ENCODE data around the gene DDB1. TPM values are rescaled to one million over a fixed set of nuclear protein-coding genes. Genes with fewer than 3 reads are reported as not detected.
A peak's percentile ranks its signal among the peaks of the same experiment; 100 is the strongest.

The DDB1 gene
- total RNA-seq, 1 donor from 2014 or later, result 188 TPM

GRCh38 chr11:61328351-61328750 lies 4.6 kb downstream of the DDB1 start:
- Mint-ChIP-seq H3K36me3 (ENCODE audit: low read depth) (peaks cover 35% of the 10 kb centered on the region), H3K4me3 (ENCODE audit: unreplicated experiment) (no peak overlapping the region), H3K27ac (ENCODE audit: unreplicated experiment) (peak overlapping the region; percentile 60), H3K9me3 (ENCODE audit: low read depth) (no peaks in the 10 kb centered on the region), H3K4me1 (ENCODE audit: low read depth) (peaks cover 60% of the 10 kb centered on the region), H3K27me3 (ENCODE audit: low read depth) (no peaks in the 10 kb centered on the region)
- no peak for TF ChIP-seq CTCF (IDR thresholded peaks at IDR 0.05)
- no peak for DNase-seq (ENCODE audit: low spot score)

DNA sequence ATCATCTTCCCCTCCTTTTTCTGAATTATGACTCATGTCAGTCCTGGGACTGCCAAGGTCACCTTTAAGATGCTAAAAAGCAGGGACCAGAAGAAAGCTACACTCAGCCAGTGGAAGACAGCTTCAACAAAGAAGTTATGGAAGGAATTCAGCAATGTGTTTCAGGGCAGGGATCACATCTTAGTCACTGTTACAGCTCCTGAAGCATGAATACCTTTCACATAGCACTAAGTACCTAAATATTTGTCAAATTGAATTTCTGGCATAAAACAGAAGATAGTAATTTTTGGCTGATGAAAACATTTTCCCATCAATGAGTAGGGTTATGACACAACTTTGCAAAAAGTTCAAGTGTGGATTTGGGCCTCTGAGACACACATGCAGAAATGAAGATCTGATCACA lies 5.2 kb downstream of the DDB1 start:
- Mint-ChIP-seq H3K27ac (ENCODE audit: unreplicated experiment) (peak overlapping the region; percentile 60), H3K27me3 (ENCODE audit: low read depth) (no peaks in the 10 kb centered on the region), H3K4me3 (ENCODE audit: unreplicated experiment) (no peak overlapping the region), H3K9me3 (ENCODE audit: low read depth) (no peaks in the 10 kb centered on the region), H3K4me1 (ENCODE audit: low read depth) (peaks cover 58% of the 10 kb centered on the region), H3K36me3 (ENCODE audit: low read depth) (peaks cover 39% of the 10 kb centered on the region)
- no peak for TF ChIP-seq CTCF (IDR thresholded peaks at IDR 0.05)
- DNase-seq (ENCODE audit: low spot score), result no peak

- no peak for DNase-seq (ENCODE audit: low spot score)
- no peak for TF ChIP-seq CTCF (IDR thresholded peaks at IDR 0.05)
- H3K4me3 Mint-ChIP-seq (ENCODE audit: unreplicated experiment), result no peak overlapping the region
- no peaks in the 10 kb centered on the region for H3K9me3 Mint-ChIP-seq (ENCODE audit: low read depth)
- H3K36me3 Mint-ChIP-seq (ENCODE audit: low read depth), result peaks cover 48% of the 10 kb centered on the region
- no peaks in the 10 kb centered on the region for H3K27me3 Mint-ChIP-seq (ENCODE audit: low read depth)
- peak overlapping the region; percentile 70 for H3K27ac Mint-ChIP-seq (ENCODE audit: unreplicated experiment)
- H3K4me1 Mint-ChIP-seq (ENCODE audit: low read depth), result peaks cover 42% of the 10 kb centered on the region
These were observed 7.1 kb downstream of the DDB1 start for GRCh38 chr11:61325649-61326414.

- no peaks in the 10 kb centered on the region for H3K27me3 Mint-ChIP-seq (ENCODE audit: low read depth)
- H3K27ac Mint-ChIP-seq (ENCODE audit: unreplicated experiment), result no peak overlapping the region
- no peak overlapping the region for H3K4me3 Mint-ChIP-seq (ENCODE audit: unreplicated experiment)
- DNase-seq (ENCODE audit: low spot score), result no peak
- no peak for TF ChIP-seq CTCF (IDR thresholded peaks at IDR 0.05)
- no peaks in the 10 kb centered on the region for H3K4me1 Mint-ChIP-seq (ENCODE audit: low read depth)
- peaks cover 39% of the 10 kb centered on the region for H3K36me3 Mint-ChIP-seq (ENCODE audit: low read depth)
- H3K9me3 Mint-ChIP-seq (ENCODE audit: low read depth), result no peaks in the 10 kb centered on the region
These were observed 17.6 kb downstream of the DDB1 start for GRCh38 chr11:61315260-61315659.

DNA sequence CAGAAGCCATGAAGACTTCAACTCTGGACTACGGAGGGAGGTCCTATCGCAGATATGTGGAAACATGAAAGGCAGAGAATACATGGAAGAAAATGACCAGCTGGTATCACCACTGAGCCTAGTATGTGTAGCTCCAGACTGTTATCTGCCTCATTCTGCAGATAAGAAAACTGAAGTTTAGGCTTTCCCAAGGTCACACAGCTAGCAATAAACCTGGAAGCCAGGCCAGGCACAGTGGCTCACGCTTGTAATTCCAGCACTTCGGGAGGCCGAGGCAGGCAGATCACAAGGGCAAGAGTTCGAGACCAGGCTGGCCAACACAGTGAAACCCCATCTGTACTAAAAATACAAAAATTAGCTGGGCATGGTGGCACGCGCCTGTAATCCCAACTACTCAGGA lies 22.2 kb downstream of the DDB1 start:
- Mint-ChIP-seq H3K4me1 (ENCODE audit: low read depth) (no peaks in the 10 kb centered on the region), H3K27ac (ENCODE audit: unreplicated experiment) (no peak overlapping the region), H3K27me3 (ENCODE audit: low read depth) (no peaks in the 10 kb centered on the region), H3K9me3 (ENCODE audit: low read depth) (no peaks in the 10 kb centered on the region), H3K36me3 (ENCODE audit: low read depth) (peaks cover 35% of the 10 kb centered on the region), H3K4me3 (ENCODE audit: unreplicated experiment) (no peak overlapping the region)
- DNase-seq (ENCODE audit: low spot score), result no peak
- TF ChIP-seq CTCF (IDR thresholded peaks at IDR 0.05), result no peak
